DOHH2 (cell line): Measurements from ENCODE around the gene IFITM2.

ENCODE experiments used
- EZH2phosphoT487 ChIP-seq: fragments of 200-600 bp; sonication (generic); IDR thresholded peaks from 2 replicates; pipeline ENCODE4 v1.6.1; 2017; ENCODE audit warnings: borderline replicate concordance, mild to moderate bottlenecking, antibody characterized with exemption, low read length, moderate library complexity, mixed read lengths
- TF ChIP-seq, protein P1 (sequence below): fragments of 200-600 bp; sonication (generic); IDR thresholded peaks from one replicate; pipeline ENCODE4 v1.5.1; 2014; ENCODE audit warnings: antibody characterized with exemption, mild to moderate bottlenecking, low read depth, low read length; ENCODE audit not compliant: poor library complexity, severe bottlenecking

DNA sequence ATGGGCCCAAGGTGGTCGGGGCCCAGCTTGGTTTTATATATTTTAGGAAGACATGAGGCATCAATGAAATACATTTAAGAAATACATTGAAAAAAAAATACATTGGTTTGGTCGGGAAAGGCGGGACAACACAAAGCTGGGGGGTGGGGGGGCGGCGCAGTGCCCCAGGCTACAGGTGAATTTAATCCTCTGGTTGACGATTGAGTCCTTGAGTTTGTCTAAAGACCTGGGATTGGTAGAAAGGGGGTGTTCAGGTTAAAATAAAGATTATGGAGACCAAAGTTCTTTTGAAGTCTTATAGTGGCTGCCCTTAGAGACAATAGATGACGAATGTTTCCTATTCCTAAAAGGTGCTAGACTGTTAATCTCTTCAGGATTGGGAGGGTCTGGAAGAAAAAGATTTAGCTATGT lies 9.3 kb downstream of the IFITM2 start:
- TF ChIP-seq, protein P1, sequence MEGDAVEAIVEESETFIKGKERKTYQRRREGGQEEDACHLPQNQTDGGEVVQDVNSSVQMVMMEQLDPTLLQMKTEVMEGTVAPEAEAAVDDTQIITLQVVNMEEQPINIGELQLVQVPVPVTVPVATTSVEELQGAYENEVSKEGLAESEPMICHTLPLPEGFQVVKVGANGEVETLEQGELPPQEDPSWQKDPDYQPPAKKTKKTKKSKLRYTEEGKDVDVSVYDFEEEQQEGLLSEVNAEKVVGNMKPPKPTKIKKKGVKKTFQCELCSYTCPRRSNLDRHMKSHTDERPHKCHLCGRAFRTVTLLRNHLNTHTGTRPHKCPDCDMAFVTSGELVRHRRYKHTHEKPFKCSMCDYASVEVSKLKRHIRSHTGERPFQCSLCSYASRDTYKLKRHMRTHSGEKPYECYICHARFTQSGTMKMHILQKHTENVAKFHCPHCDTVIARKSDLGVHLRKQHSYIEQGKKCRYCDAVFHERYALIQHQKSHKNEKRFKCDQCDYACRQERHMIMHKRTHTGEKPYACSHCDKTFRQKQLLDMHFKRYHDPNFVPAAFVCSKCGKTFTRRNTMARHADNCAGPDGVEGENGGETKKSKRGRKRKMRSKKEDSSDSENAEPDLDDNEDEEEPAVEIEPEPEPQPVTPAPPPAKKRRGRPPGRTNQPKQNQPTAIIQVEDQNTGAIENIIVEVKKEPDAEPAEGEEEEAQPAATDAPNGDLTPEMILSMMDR, result no peak
- no peak for TF ChIP-seq EZH2phosphoT487
